Activated naive CD4-positive, alpha-beta T cell treated with anti-CD3 and anti-CD28 coated beads for 36 hours (primary cell): ENCODE measurements around the gene LRIG1. TPM values are rescaled to one million over a fixed set of nuclear protein-coding genes. Genes with fewer than 3 reads are reported as not detected.
A peak's percentile ranks its signal among the peaks of the same experiment; 100 is the strongest.

Experiments used
- CTCF ChIA-PET: fragments of 350-600 bp; sonication (Branson Sonifier 250); formaldehyde crosslinking; loops from one replicate; lab custom pipeline; 2021; ENCODE audit warnings: antibody characterized with exemption; lab: Charles Lee
- DNase-seq: peaks from one replicate; pipeline ENCODE4 v3.0.0-alpha.2; 2020
- H3K27ac Mint-ChIP-seq: one replicate; pipeline ENCODE4 v1.8.0; 2021; ENCODE audit warnings: mild to moderate bottlenecking, mixed read lengths
- H3K27me3 Mint-ChIP-seq: one replicate; pipeline ENCODE4 v1.8.0; 2021; ENCODE audit warnings: low read depth, mixed read lengths
- H3K36me3 Mint-ChIP-seq: one replicate; pipeline ENCODE4 v1.8.0; 2021; ENCODE audit warnings: low read depth, mixed read lengths
- H3K4me1 Mint-ChIP-seq: one replicate; pipeline ENCODE4 v1.8.0; 2021; ENCODE audit warnings: low read depth, mixed read lengths
- H3K4me3 Mint-ChIP-seq: one replicate; pipeline ENCODE4 v1.8.0; 2021; ENCODE audit warnings: mild to moderate bottlenecking, moderate library complexity, mixed read lengths
- H3K9me3 Mint-ChIP-seq: one replicate; pipeline ENCODE4 v1.8.0; 2021; ENCODE audit warnings: mixed read lengths
- intact Hi-C: fragments of 100-400 bp; cut with micrococcal nuclease; formaldehyde crosslinking; loops from one replicate; pipeline ENCODE4 v1.15.1; 2023
- total RNA-seq, 2 experiments: library from RNA; stranded (reverse); gene quantifications; one replicate each; pipeline ENCODE4 v1.2.3, GENCODE V29; 2021

The LRIG1 gene
- total RNA-seq, 2 experiments from 2014 or later, result 18.3 to 19.0 TPM

GRCh38 chr3:66379565-66379964 is 121.3 kb downstream of the LRIG1 start:
- peaks cover 11% of the 10 kb centered on the region for H3K4me1 Mint-ChIP-seq
- H3K27me3 Mint-ChIP-seq, result no peaks in the 10 kb centered on the region
- H3K27ac Mint-ChIP-seq, result no peak overlapping the region
- no peak for DNase-seq
- no peak overlapping the region for H3K4me3 Mint-ChIP-seq
- H3K9me3 Mint-ChIP-seq, result no peaks in the 10 kb centered on the region
- peaks cover 69% of the 10 kb centered on the region for H3K36me3 Mint-ChIP-seq
- CTCF ChIA-PET, result interaction anchor here (0.7 kb wide), 1 partner anchor 500 kb away, joined by 3 read pairs; no protein-coding TSS in a partner anchor
- intact Hi-C loops, result no loop called here

GRCh38 chr3:66378256-66378655 is 122.6 kb downstream of the LRIG1 start:
- H3K27me3 Mint-ChIP-seq, result no peaks in the 10 kb centered on the region

GRCh38 chr3:66377800-66378199 is 123.0 kb downstream of the LRIG1 start:
- peaks cover 53% of the 10 kb centered on the region for H3K36me3 Mint-ChIP-seq

More at GRCh38 chr3:66378256-66378655, 122.6 kb downstream of the LRIG1 start:
- peak; percentile 47 for DNase-seq
- Mint-ChIP-seq H3K4me1 (peaks cover 11% of the 10 kb centered on the region), H3K4me3 (no peak overlapping the region), H3K9me3 (no peaks in the 10 kb centered on the region), H3K27ac (peak overlapping the region; percentile 59), H3K36me3 (peaks cover 56% of the 10 kb centered on the region)
- intact Hi-C loops, result loop anchor here (1.0 kb wide), 1 partner anchor 102 kb away; no protein-coding TSS in a partner anchor
- CTCF ChIA-PET, result interaction anchor here (0.6 to 2.0 kb wide), 20 partner anchors 9 to 555 kb away, joined by 3 to 11 read pairs (median 4); no protein-coding TSS in a partner anchor

GRCh38 chr3:66376568-66376967 is 124.3 kb downstream of the LRIG1 start:
- CTCF ChIA-PET, result no interaction called here
- Mint-ChIP-seq H3K27me3 (no peaks in the 10 kb centered on the region), H3K36me3 (peaks cover 47% of the 10 kb centered on the region), H3K4me3 (no peak overlapping the region), H3K9me3 (no peaks in the 10 kb centered on the region), H3K27ac (no peak overlapping the region), H3K4me1 (peaks cover 11% of the 10 kb centered on the region)
- no peak for DNase-seq
- intact Hi-C loops, result no loop called here

More at GRCh38 chr3:66377800-66378199, 123.0 kb downstream of the LRIG1 start:
- Mint-ChIP-seq H3K27ac (peak overlapping the region; percentile 59), H3K9me3 (no peaks in the 10 kb centered on the region), H3K27me3 (no peaks in the 10 kb centered on the region), H3K4me3 (no peak overlapping the region), H3K4me1 (peaks cover 11% of the 10 kb centered on the region)
- intact Hi-C loops, result loop anchor here (1.0 kb wide), 1 partner anchor 101 kb away; no protein-coding TSS in a partner anchor
- CTCF ChIA-PET, result interaction anchor here (0.6 to 2.0 kb wide), 18 partner anchors 10 to 555 kb away, joined by 3 to 11 read pairs (median 4); no protein-coding TSS in a partner anchor
- no peak for DNase-seq

- Mint-ChIP-seq H3K36me3 (peaks cover 20% of the 10 kb centered on the region), H3K27me3 (no peaks in the 10 kb centered on the region), H3K27ac (peak overlapping the region; percentile 16), H3K4me1 (peaks cover 4% of the 10 kb centered on the region), H3K4me3 (no peak overlapping the region), H3K9me3 (no peaks in the 10 kb centered on the region)
- intact Hi-C loops, result loop anchor here (1.0 kb wide), 1 partner anchor 97 kb away; no protein-coding TSS in a partner anchor
- DNase-seq, result peak; percentile 56
- CTCF ChIA-PET, result interaction anchor here (1.1 kb wide), 1 partner anchor 96 kb away, joined by 4 read pairs; no protein-coding TSS in a partner anchor
These were observed 128.0 kb downstream of the LRIG1 start for GRCh38 chr3:66372681-66373350.

- DNase-seq, result no peak
- intact Hi-C loops, result no loop called here
- Mint-ChIP-seq H3K4me1 (no peaks in the 10 kb centered on the region), H3K27me3 (no peaks in the 10 kb centered on the region), H3K9me3 (no peaks in the 10 kb centered on the region), H3K27ac (no peak overlapping the region), H3K36me3 (peaks cover 11% of the 10 kb centered on the region), H3K4me3 (no peak overlapping the region)
- CTCF ChIA-PET, result interaction anchor here (0.7 kb wide), 1 partner anchor 96 kb away, joined by 3 read pairs; no protein-coding TSS in a partner anchor
These were observed 129.4 kb downstream of the LRIG1 start for GRCh38 chr3:66371432-66371831.

- Mint-ChIP-seq H3K9me3 (no peaks in the 10 kb centered on the region), H3K27ac (no peak overlapping the region), H3K36me3 (peaks cover 9% of the 10 kb centered on the region), H3K27me3 (no peaks in the 10 kb centered on the region), H3K4me1 (no peaks in the 10 kb centered on the region), H3K4me3 (no peak overlapping the region)
- intact Hi-C loops, result no loop called here
- DNase-seq, result no peak
- CTCF ChIA-PET, result no interaction called here
These were observed 130.6 kb downstream of the LRIG1 start for GRCh38 chr3:66370179-66370578.

- H3K27me3 Mint-ChIP-seq, result no peaks in the 10 kb centered on the region
- CTCF ChIA-PET, result interaction anchor here (0.6 to 0.7 kb wide), 3 partner anchors 10 to 436 kb away, joined by 3 to 4 read pairs (median 3); no protein-coding TSS in a partner anchor
- intact Hi-C loops, result no loop called here
These were observed 132.8 kb downstream of the LRIG1 start for GRCh38 chr3:66367979-66368378.

GRCh38 chr3:66366747-66367146 is 134.1 kb downstream of the LRIG1 start:
- Mint-ChIP-seq H3K27ac (no peak overlapping the region), H3K36me3 (peaks cover 8% of the 10 kb centered on the region), H3K9me3 (no peaks in the 10 kb centered on the region), H3K4me3 (no peak overlapping the region), H3K27me3 (no peaks in the 10 kb centered on the region), H3K4me1 (no peaks in the 10 kb centered on the region)
- DNase-seq, result no peak
- intact Hi-C loops, result no loop called here
- CTCF ChIA-PET, result no interaction called here

More at GRCh38 chr3:66367979-66368378, 132.8 kb downstream of the LRIG1 start:
- H3K4me3 Mint-ChIP-seq, result no peak overlapping the region
- H3K27ac Mint-ChIP-seq, result no peak overlapping the region
- no peaks in the 10 kb centered on the region for H3K4me1 Mint-ChIP-seq
- peaks cover 9% of the 10 kb centered on the region for H3K36me3 Mint-ChIP-seq
- DNase-seq, result no peak
- no peaks in the 10 kb centered on the region for H3K9me3 Mint-ChIP-seq

- Mint-ChIP-seq H3K4me1 (no peaks in the 10 kb centered on the region), H3K36me3 (peaks cover 4% of the 10 kb centered on the region), H3K27ac (no peak overlapping the region), H3K9me3 (no peaks in the 10 kb centered on the region), H3K27me3 (no peaks in the 10 kb centered on the region), H3K4me3 (no peak overlapping the region)
- CTCF ChIA-PET, result no interaction called here
- no peak for DNase-seq
- intact Hi-C loops, result no loop called here
These were observed 135.7 kb downstream of the LRIG1 start for GRCh38 chr3:66365080-66365479.

- H3K36me3 Mint-ChIP-seq, result peaks cover 3% of the 10 kb centered on the region
- no peaks in the 10 kb centered on the region for H3K27me3 Mint-ChIP-seq
- no peaks in the 10 kb centered on the region for H3K4me1 Mint-ChIP-seq
- CTCF ChIA-PET, result no interaction called here
- intact Hi-C loops, result no loop called here
- DNase-seq, result no peak
- no peaks in the 10 kb centered on the region for H3K9me3 Mint-ChIP-seq
- no peak overlapping the region for H3K27ac Mint-ChIP-seq
- H3K4me3 Mint-ChIP-seq, result no peak overlapping the region
These were observed 137.7 kb downstream of the LRIG1 start for GRCh38 chr3:66363148-66363547.

GRCh38 chr3:66362541-66362941 is 138.3 kb downstream of the LRIG1 start:
- H3K4me3 Mint-ChIP-seq, result no peak overlapping the region
- H3K27ac Mint-ChIP-seq, result no peak overlapping the region
- H3K36me3 Mint-ChIP-seq, result peaks cover 3% of the 10 kb centered on the region
- DNase-seq, result no peak
- CTCF ChIA-PET, result interaction anchor here (0.6 kb wide), 1 partner anchor 238 kb away, joined by 3 read pairs; no protein-coding TSS in a partner anchor
- no peaks in the 10 kb centered on the region for H3K4me1 Mint-ChIP-seq
- H3K27me3 Mint-ChIP-seq, result no peaks in the 10 kb centered on the region
- intact Hi-C loops, result no loop called here
- H3K9me3 Mint-ChIP-seq, result no peaks in the 10 kb centered on the region
